ENCODE data around the gene RPS24.
"Not testable (repeated sequence)": the region's sequence is repeated elsewhere in the genome, so short reads cannot be mapped to it uniquely, and the experiment has no call there.

The RPS24 gene

DNA sequence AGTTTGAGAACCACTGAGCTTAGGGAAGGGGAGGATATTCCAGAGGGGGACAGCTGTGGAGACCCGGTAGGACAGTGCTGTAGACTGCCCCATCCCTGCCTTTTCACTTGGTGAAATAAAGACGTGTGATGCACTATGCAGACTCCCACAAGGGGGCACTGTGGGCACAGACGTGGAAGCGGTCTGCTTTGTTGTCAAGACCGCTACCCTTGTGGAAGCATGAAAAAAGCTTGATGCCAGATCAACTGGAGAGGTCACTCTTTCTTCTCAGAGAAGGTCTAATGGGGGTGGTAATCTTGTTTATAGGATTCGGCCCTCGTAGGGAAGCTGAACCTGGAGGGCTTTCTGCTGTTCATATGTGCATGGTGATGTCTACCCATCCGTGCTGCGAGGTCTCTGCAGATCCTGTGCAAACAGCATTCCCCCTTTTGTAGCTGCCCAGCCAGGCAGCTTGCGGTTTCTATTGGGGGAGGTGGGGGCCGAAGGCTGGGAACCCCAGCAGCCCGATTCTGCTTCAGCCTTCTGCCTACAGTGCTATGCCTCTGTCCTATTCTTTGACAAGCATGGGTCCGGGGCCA is 13.7 kb downstream of the RPS24 start:
- DNase-seq (ENCODE audit: low spot score) (peak; percentile 75), FAIRE-seq (no peak)

DNA sequence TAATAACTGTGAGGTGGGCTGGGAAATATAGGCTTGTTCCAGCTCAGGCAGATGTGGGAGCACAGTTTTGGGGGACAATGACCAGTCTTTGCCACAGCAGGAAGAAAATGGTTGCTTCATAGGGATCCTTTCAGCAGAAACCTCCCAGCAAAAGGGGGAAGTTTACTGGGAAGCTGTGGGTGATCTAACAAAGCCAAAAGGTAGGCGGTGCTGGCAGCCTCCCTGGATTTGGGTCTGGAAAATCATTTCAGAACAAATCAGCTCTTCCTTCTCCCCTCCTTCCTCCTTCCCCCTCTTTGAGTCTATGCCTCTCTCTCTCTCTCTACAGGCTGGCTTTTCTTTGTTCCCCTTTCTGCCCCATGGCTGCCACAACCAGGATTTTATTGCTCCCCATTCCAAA is 16.2 kb downstream of the RPS24 start:
- no peak for DNase-seq (ENCODE audit: low spot score)
- FAIRE-seq: no peak

DNA sequence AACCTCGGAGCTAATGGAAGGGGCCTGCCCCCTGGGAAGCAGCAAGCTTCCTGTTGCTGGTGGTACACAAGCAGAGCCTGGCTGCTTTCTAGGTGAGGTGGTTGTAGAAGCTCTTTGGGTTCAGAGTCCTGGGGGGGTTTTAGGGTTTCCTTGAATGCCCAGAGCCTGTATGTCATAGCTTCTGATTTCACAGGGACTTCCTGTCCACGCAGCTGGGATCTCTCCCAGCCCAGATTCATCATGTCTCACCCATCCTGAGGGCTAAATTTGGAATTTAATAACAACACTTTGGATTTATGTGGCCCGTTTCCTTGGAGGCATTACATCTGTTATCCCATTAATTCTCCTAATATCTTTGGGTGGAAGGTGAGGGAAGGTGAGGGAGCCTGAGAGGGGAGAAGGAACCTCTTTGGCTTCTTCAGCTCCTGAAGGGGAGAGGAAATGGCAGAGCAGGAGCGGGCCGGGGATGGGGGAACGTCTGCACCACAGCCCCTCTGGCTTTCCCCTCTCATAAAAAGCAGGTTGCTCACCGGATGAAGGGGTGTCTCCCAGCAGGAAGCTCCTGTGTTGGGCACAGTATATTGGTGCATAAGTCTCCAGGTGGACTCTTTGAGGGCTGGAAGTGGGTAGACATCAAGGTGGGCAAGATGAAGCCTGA is 19.7 kb downstream of the RPS24 start:
- FAIRE-seq (no peak), DNase-seq (ENCODE audit: low spot score) (no peak)

DNA sequence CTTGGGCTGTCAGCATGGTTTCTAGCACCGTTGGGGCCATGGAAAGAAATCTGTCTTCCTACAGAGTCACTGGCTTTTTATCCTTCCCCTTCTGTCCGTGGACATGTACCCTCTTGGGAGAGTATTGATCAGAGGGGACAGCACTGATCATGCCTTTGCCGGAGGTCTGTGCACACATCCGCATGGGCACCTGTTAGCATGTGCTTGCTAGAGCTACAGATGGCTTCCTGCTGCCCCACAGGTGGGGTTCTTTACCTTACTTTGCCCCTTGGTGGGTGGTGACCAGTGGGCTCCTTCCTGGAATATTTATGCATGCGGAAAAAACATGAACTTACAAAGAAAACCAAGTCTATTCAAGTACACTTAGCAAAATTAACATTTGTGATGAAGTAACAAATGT is 24.9 kb downstream of the RPS24 start:
- DNase-seq (ENCODE audit: low spot score) (no peak), FAIRE-seq (no peak)

DNA sequence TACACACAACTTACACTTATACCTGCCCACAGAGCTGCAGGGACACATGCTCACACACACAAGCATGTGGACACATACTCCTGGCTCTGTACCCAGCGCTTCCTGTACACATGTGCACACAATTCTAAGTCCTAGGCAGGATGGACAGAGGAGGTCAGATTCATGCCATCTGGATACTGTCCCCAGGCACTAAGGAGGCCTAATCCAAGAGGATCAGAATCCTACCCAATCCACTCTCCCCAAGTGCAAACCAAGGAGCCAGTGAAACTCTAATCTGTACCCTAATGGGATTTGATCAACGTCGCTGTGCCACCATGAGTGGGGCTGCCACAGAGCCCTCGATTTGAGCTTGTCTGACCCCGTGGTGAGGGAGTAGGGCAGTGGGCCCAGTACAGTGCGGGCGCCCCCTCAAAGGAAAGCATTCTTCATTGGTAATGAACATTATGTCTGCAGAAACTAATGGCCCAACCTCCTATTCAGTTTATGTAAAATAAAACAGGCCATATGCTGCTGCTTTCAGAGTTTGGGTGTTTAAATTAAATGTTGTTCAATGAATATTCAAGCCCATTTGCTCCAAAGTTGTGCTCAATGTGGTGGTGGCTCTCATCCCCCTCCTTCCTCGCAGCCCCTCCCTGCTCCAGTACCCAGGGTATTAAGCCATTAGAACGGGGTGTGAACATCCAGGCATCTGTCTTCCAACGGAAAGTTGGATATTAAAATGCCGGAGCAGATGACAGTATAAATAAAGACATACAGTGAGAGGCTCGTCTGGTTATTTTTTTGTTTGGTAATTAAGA is 26.4 kb downstream of the RPS24 start:
- FAIRE-seq (no peak), DNase-seq (ENCODE audit: low spot score) (no peak)

DNA sequence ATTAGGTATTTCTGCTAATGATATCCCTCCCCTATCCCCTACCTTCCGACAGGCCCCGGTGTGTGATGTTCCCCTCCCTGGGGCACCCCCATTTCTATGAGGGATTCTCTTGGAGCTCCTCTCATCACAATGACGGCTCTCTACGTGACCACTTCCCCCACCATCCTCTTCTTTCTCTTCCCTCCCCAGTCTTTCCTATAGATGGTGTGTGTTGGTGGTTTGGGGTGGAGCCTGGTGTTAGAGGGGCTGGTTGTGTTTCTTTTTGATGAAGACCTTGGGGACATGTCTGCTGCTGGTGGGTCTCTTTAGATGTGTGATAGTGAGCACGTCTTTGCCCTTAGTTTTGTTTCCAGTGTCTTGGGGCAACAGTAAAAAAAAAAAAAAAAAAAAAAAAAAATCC is 28.6 kb downstream of the RPS24 start:
- FAIRE-seq (no peak), DNase-seq (ENCODE audit: low spot score) (no peak)

DNA sequence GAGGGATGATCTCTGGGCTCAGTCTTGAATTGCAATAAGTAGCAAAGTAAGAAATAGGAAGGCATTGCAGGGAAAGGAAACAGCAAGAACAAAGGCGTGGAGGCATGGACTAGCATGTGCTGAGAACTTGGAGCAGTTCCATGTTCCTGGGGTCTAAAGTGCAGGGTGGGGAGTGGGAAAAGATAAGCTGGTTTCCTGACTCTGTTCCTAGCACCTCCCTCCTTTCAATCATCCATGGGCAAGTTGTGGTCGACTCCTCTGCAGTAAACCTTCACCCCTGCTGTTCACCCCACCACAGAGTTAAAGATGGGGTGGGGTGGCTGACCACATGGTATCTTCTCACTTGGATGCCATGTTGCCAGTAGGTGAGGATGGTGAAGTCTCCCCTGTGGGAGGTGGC is 29.6 kb downstream of the RPS24 start:
- no peak for FAIRE-seq
- no peak for DNase-seq (ENCODE audit: low spot score)

DNA sequence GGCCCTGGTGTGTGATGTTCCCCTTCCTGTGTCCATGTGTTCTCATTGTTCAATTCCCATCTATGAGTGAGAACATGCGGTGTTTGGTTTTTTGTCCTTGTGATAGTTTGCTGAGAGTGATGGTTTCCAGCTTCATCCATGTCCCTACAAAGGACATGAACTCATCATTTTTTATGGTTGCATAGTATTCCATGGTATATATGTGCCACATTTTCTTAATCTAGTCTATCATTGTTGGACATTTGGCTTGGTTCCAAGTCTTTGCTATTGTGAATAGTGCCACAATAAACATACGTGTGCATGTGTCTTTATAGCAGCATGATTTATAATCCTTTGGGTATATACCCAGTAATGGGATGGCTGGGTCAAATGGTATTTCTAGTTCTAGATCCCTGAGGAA is 31.3 kb downstream of the RPS24 start:
- not testable (repeated sequence) for DNase-seq (ENCODE audit: low spot score); FAIRE-seq

DNA sequence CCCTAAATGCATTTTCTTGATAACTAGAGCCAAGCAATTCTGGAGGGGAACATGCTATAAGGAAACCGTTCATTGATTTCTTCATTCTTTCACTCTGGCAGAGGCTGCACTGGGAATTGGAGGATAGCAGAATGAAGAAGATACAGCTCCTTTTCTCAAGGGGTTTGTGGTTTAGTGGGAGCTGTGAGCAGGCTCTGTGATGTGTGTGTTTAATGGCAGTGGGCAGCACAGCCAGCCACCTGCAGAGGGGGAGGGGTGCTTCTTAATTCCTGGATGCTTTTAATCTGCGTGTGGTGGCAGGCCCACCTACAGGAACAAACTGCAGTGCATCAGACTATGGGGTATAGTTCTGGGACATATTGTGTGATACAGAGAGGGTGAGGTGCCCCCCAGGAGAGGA is 31.9 kb downstream of the RPS24 start:
- DNase-seq (ENCODE audit: low spot score) (no peak), FAIRE-seq (no peak)

DNA sequence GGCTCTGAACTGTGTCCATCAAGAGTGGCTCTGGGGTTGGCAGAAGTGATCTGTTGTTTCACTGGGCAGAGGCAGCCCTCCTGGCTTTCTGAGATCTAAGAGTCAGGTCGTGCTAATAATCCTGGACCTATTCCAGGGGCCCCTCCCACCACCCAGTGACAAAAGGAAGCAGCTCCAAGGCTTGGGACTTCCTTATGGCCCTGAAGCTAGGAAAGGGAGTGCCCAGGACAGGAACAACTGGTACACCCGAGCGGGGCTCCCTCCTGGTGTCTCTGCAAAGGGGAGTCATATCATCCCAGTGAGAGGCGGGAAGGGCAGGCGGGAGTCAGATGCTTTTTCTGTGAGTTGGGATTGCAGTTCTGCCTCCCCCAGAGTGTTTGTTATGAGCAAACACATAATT is 32.3 kb downstream of the RPS24 start:
- peak; percentile 50 for FAIRE-seq

DNA sequence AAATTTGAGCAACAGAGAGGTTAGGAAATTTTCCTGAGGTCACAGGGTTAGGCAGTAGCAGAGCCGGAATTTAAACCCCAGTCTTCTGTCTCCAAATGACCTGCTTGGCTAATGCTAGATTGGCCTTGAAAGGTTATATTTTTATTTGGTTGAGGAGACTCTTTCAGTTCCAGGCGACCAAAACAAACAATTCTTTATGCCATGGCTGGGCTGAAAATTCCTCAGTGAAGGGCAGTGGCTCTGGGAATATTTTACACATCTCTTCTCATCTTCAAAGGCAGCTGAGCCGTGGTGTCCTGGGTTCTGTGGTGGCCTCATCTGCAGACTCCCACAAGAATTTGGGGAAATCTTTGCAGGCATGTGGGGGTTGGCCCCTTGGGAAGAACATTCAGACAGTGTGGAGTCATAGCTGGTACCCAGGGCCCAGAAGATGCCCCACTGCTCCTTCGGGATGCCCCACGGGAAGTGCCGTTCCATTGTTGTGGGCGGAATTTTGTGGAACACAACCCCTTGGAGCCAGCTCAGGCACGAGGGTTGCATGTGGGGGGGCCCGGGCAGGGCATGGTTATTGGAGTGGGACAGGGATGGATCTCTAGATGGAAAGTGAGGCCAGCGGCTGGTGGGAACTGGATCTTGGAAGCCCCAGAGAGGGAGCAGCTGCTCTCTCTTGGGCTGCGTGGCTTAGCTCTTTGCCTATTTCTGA is 33.2 kb downstream of the RPS24 start:
- DNase-seq (ENCODE audit: low spot score): no peak
- FAIRE-seq: no peak

More for the DNA sequence above, 32.3 kb downstream of the RPS24 start:
- DNase-seq (ENCODE audit: low spot score): no peak

DNA sequence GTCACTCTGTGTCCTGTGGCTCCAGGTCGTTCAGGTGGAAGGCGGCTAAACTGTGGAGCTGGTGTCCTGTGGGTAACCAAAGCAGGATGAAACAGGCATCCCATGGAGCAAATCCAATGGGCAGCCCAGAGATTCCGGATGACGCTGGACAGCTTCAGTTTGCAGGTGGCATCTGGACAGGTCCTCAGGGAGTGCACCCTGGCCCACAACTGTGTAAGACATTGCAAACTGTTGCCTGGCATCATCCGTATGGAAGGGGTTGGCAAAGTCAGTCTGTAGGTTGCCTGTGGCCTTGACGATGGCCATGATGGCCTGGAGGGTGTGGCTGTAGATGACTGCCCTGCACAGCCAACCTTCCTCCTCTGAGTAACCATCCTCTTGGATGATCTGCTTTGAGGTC is 35.5 kb downstream of the RPS24 start:
- FAIRE-seq: no peak
- DNase-seq (ENCODE audit: low spot score): no peak

DNA sequence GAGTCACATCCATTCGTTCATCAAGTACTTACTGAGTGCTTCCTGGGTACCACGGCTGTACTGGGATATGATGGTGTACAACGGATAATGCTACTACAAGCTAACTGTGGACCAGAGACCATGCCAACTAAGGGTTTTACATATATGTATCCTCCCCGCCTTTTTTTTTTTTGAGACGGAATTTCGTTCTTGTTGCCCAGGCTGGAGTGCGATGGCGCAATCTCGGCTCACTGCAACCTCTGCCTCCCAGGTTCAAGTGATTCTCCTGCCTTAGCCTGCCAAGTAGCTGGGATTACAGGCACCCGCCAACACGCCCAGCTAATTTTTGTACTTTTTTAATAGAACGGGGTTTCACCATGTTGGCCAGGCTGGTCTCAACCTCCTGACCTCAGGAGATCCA is 36.4 kb downstream of the RPS24 start:
- FAIRE-seq; DNase-seq (ENCODE audit: low spot score): not testable (repeated sequence)

DNA sequence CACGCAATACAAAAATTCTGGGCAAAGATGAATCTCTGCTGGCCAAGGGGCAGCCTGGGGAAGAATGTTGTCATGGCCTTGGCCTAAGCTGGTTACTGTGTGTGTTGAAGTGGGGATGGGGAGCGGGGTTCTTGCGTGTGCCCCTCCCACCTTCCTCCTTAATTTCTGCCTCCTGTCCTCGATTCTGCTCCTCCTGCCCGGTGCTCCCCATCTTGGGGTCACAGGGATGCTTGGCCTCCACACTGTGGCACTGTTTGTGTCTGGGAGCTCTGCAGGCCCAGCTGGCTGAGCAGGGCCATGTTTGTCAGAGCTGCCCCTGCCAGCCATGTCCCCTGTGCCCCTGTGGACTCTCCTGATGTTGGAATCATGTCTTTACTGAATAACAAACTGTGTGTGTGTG is 37.1 kb downstream of the RPS24 start:
- DNase-seq (ENCODE audit: low spot score) (no peak), FAIRE-seq (no peak)

DNA sequence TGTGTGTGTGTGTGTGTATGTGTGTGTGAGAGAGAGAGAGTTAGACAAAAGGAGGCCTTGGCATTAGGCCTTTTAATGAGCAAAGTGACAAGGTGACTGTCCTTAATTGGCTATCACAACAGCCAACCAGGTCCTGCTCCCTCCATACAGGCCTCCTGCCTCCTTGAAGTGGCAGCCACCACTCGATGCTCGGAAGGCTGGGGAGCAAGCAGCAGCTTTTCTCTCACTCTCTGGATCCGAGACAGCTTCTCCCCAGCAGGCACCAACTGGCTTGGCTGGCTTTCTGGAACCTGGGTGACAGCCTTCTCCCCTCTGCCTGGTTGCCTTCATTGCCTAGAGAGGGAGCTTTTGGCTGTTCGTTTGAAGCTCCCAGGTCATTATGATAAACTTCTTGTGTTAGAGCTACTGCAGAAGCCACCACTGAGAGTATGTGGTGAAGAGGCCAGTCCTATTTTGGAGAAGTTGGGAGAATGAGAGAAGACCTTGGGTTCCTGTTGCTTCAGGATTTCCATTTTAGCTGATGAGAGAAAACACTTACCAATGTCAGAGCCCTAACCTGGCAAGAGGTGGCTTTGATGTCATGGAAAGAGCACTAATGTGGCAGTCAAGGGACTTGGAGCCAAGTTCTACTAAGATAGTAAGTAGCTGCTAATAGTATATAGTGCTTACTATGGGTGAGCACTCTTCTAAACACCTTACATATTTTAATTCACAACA is 37.6 kb downstream of the RPS24 start:
- DNase-seq (ENCODE audit: low spot score) (no peak), FAIRE-seq (no peak)

DNA sequence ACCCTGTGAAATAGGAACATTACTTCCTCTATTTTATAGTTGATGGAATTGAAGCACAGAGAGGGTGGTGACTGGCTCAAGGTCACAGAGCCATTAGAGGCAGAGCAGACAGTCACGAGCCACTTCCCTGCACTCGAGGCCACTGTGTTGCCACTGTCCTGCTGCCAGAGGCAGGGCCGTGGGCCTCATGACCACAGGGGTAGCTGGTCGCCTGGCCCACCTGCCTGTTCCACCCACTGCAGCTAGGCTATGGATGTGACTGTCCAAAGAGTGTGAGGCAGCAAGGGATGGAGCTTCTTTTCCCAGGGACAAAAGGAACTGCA is 38.2 kb downstream of the RPS24 start:
- no peak for DNase-seq (ENCODE audit: low spot score)
- FAIRE-seq: no peak

DNA sequence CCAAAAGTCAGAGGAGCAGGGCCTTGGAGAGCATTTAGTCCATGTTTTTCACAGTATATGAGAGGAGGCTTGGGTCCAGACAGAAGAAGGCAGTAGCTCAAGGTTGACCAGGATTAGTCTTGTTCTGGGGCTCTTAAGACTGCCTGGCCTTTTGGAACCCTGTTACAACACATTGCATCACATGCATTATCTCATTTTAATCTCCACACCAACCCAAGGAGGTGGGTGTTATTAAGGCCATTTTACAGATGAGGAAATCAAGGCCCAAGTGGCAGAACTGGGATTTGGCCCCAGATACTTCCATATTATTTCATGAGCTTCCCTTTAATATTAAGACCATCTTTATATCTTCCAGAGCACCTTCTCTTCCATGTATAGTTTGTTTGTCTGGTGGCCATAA is 38.8 kb downstream of the RPS24 start:
- DNase-seq (ENCODE audit: low spot score) (no peak), FAIRE-seq (no peak)

DNA sequence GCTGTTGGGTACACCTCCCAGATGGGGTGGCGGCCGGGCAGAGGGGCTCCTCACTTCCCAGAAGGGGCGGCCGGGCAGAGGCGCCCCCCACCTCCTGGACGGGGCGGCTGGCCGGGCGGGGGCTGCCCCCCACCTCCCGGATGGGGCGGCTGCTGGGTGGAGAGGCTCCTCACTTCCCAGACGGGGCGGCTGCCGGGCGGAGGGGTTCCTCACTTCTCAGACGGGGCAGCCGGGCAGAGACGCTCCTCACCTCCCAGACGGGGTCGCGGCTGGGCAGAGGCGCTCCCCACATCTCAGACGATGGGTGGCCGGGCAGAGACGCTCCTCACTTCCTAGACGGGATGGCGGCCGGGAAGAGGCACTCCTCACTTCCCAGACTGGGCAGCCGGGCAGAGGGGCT is 42.1 kb downstream of the RPS24 start:
- not testable (repeated sequence) for FAIRE-seq

DNA sequence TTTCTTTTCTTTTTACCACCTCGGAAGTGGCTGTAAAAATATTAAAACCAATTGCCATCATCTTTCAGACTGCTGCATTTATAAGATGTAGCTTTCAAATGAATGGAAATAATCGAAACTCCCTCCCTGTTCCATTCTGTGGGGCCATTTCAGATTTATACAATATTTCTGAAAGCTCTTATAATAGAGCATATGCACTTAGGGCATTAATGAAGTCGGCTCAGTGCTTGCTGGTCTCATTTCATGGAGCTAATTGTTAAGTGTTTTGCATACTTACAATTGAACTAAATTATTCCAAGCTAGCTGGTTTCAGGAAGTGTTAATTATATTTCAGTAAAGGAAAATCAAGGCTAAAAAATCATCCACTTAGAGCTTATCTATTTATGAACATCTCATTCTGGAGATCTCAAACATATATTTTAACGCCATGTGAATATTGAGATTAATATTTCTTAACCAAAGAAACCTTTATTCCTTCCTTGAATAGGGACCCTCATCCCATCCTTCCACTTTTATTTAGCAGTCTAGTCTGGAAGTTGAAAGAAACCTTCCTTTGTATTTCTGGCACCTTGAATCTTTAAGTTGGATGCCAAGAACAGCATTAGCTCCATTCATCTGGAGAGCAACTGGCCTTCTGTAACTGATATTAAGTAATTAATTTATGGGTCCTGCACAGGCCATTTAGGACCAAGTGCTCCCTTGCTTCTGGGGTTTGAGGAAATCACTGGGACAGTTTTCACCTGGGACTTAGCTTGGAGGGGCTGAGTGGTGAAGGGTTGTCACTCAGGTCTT is 45.1 kb downstream of the RPS24 start:
- no peak for FAIRE-seq
- no peak for DNase-seq (ENCODE audit: low spot score)

More for the DNA sequence above, 42.1 kb downstream of the RPS24 start:
- DNase-seq (ENCODE audit: low spot score): not testable (repeated sequence)

DNA sequence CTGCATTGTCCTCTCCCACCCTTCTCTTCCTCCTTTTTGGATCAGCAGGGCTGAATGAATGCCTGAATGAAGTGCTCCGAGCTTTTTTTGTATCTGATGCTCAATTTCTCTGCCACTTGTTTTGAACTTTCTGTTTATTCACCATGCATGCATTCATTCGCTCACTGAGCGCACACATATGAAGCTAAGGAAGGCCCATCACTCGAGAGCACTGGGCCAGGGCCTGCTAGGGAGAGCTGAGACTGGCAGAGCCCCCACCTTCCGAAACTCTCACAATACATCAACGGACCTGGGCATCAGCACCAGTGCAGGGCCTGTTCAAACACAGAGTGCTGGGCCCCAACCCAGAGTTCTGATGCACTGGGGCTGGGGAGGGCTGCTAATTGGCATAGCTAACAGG is 45.7 kb downstream of the RPS24 start:
- FAIRE-seq (no peak), DNase-seq (ENCODE audit: low spot score) (no peak)

DNA sequence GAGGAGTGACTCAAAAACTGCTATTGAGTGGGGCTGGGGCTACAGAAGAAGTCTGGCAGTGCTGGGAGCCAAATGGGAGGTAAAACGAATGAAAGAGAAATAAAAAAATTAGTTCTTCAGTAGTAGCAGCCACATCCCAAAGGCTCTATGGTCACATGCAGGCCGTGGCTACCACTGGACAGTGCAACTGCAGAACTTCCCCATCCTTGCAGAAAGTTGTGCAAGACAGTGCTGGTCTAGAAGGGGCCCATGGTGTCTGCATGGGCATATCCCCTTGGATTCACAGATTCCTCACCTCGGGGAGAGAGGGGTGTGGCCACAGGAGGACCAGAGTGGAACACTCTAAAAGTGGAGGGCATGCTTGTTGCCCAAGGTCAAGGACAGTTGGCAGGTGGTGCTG is 47.6 kb downstream of the RPS24 start:
- DNase-seq (ENCODE audit: low spot score) (no peak), FAIRE-seq (no peak)

Measured in urothelium cell line (cell line).